GM19395 (cell line): ENCODE data around the gene LRRC4C.
"Not testable (repeated sequence)": the region's sequence is repeated elsewhere in the genome, so short reads cannot be mapped to it uniquely, and the experiment has no call there.

ENCODE experiments used
- ATAC-seq: cut with Tn5 transposase; IDR thresholded peaks from one replicate; pipeline ENCODE4 v1.9.1; 2021; ENCODE audit warnings: mild to moderate bottlenecking, moderate library complexity; ENCODE audit not compliant: unreplicated experiment

LRRC4C gene

DNA sequence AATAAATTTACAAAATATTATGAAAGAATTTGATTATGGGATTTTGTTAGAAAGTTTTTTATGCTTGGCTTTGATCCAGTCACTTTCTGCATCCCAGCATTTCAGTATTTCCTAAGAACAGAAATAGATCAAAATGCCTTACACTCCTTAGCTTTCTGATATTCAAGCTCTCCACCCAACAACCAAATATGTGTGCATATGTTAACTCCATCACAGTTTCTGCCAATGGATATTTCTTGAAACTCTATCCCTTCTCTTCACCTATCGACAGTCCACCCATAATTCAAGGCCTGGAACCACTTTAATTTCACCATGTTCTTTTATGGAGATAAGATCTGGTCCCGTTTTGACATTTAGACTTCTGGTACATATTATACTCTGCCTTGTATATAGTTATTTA is 565.0 kb downstream of the LRRC4C start:
- no peak for ATAC-seq

DNA sequence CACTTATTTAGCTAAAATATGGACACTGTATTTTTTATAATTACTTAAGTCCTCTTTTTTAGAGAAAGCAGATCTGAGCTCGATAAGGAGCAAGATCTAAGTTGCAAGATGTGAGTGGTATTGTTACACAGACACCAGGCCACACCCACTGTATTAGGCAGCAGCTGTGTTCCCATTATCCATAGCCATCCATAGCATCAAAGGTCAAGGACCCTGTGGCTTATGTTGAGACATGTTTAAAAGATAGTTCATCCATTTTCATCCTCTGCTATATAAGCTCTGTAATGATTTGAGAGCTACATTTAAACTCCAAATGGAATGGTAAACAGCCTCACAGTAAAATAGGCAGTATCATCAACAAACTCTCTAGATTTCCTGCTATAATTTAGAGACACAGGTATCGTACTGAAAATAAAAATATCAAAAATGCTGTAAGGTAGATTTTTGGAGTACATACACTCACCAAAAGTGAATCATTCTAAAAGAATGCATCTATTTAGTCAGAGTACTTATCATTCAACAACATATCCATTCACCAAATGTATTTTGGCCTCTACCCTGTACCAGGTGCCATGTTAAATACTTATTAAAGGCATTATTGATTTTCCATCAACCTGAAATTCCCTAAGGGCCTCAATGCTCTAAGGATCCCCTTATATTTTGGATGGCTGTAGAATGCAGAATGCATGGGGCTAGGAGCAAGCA is 574.0 kb downstream of the LRRC4C start:
- no peak for ATAC-seq

DNA sequence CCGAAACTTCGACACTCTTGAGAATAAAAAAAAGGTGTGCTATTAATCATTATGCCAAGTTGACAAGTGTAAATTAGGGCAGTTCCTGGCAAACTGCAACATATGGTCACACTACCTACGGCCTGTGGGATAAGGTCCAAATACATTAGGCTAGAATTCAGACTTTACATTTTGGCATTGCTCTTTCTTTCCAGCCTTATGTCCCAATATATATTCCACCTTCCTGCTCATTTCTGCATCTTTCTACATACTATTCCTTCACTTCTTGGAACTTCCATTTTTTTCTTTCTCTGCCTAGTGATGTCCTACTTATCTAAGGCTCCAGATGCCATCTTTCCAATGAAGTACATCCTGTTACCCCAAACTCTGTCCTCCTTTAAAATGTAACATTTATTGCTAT is 577.2 kb downstream of the LRRC4C start:
- no peak for ATAC-seq

DNA sequence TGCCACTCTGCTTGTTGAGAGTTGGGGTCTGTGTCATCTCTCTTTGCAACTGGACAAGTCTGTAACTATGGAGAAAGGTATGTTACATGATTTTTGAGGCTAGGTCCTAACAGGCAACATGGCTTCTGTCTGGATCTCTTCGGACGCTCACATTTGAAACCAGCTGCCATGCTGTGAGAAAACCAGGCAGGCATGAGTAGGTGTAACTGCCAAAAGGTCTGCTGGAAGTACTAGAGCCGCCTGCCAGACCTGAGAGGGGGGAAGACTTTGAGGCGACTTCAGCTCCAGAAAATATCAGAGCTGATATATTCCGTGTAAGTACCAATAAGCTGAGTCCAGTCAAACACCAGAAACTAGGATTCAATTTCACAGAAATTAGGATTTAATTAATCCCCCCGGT is 579.5 kb downstream of the LRRC4C start:
- ATAC-seq: no peak

DNA sequence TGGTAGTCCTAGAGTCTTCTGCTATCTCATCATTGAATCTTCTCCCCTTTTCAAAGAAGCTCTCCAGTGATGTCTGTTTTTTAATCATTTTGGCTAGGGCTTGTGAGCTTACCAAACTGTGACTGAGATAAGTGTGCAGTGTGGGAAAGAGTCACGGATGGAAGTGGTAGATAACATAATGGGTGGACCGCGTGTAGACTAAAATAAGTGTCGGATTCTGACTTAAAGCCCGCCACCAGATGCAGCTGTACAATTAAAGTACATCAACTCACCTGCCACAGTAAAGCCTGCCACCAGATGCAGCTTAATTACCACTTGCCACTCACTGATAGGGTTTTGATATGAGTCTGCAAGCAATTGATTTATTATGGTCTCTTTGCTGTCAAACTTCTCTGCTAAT is 581.5 kb downstream of the LRRC4C start:
- ATAC-seq: no peak

DNA sequence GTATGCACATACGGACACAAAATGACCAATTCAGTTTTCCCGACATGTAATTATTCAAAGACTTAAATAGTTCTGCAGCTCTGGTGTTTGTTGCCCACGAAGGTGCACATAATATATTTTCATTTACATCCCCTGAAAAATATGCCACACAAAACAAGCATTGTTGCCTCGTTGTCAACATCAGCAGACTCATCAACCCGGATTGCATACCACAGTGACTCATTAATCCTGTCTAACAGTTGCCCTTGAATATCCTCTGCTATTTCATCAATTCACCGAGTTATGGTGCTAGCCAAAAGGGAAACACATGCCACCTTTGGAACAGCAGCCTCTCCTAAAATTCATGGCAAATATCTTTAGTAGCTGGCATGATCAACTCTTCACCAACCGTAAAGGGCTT is 582.2 kb downstream of the LRRC4C start:
- no peak for ATAC-seq

DNA sequence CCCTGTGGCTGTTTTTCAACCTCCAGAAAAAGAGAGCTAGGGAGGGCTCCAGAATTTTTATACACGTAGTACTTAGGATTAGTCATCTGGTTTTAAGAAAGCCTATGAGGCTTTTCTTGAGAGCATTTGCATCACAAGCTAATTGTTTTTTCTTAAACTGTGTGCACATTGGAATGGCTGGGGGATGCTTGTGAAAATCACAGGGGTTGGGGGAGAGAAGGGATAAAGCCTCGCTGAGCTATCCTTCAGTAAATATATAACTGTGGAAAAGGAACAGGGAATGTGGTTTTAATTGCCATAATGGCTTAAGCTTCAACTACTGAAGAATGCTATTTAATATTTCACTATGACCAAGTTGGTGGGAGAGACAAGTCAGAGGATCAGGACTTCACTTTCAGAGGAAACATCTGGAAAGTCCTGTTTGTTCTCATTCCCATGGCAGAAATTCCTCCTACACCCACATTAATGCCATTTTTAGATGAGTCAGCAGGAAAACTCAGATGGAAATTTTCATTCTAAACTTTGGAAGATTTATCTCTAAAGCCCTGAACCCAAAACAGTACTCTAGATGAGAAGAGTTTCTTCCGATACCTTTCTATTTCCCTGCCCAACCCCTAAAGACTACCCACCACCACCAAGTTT is 591.3 kb downstream of the LRRC4C start:
- no peak for ATAC-seq

DNA sequence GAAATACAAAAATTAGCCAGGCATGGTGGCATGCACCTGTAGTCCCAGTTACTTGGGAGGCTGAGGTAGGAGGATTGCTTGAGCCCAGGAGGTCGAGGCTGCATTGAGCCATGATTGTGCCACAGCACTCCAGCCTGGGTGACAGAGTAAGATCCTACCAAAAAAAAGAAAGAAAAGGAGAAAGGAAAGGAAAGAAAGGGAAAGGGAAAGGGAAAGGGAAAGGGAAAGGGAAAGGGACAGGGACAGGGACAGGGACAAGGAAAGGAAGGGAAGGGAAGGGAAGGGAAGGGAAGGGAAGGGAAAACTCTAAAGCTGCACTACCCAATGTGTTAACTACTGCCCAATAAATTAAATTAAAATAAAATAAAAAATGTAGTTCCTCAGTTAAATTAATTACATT is 601.7 kb downstream of the LRRC4C start:
- ATAC-seq: not testable (repeated sequence)

DNA sequence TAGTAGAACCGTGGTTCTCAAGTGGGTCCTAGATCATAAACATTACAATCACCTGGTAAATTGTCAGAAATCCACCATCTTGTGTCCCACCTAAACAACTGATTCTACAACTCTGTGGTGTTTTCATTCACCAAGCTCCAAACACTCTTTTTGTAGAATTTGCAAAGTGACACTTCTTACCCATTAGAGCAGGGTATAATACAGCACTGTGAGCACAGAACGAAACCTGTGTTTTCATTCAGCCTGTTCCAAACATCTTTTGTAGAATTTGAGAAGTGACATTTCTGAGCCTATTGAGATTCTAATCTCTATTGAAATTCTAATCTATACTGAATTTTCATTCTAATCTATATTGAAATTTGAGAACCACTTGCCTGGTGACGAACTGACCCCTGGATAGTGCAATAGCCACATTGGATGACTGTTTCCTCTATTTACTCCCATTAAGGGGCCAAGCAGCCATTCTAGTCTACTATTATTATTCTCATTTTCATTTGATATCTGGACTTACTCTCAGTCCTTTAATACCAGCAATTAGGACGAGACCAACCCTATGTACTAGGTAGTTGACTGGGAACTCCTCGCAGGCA is 616.6 kb downstream of the LRRC4C start:
- no peak for ATAC-seq

DNA sequence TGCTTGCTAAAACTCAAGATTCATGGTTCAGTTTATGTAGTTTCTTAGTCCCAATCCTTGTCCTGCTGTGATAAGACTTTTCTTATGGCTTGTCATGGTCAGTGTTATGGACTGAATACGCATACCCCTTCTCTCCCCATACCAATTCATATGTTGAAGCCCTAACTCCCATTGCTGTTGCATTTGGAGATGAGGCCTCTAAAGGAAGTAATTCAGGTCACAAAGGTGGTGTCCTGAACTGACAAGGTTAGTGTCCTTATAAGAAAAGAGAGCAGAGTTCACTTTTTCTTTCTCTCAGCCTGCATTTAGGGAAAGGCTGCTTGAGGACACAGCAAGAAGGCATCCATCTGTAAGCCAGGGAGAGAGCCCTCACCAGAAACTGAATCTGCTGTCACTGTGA is 618.2 kb downstream of the LRRC4C start:
- ATAC-seq: no peak

DNA sequence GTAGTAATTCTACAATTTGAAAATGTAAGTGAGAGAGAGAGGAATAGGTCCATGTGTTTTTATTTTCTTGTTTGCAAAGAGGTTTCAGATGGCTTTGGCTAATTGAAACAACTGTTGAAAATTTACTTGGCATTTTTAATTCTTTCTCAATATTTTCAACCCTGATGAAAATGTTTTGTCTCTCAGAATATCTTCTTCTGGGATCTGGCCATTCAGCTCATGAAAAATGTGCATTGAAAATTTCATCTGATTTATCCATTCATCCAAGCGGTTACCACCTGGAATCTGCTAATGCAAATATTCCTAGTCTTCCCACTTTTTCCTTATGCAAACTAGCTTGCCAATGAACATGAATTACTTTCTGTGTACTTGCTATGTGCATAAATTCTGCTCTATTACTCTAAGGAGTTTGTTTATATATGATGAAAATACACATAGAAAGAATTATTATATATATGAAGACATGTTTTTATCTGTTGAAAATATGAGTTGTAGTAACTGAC is 621.2 kb downstream of the LRRC4C start:
- no peak for ATAC-seq

DNA sequence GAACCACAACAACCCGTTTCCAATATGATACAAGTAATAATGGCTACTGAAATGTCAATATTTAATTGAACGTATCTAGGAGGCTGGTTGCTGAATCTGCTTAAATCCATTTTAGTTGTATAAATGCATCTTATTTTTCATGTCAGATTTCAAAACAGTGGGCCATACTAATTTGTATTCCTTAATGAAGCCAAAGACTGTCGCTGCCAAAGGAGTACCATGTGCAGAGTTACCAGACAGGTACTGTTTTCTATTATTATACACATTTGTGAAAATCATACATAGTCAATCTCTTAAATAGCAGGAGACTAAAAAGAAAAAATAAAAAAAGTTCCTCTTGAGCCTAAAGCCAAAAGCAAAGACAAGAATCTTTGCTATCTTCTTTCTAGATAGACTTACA is 632.3 kb downstream of the LRRC4C start:
- ATAC-seq: no peak

DNA sequence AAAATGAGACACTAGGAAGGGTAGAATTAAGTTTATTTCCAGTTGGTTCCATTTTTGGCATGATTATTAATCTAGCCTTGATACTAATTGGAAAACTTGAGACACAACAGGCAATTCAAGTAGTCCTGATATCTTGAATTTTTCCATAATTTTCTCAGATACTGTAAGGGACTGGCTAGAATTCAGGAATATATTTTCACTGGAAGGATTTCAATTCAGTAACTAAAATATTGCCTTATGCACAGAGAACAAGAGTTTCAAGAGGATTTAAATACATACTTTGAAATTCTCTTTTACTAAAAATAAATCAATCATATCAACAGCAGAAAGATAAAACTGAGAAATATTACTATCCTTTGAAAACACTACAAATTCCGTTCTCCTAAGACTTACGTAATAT is 632.9 kb downstream of the LRRC4C start:
- no peak for ATAC-seq

DNA sequence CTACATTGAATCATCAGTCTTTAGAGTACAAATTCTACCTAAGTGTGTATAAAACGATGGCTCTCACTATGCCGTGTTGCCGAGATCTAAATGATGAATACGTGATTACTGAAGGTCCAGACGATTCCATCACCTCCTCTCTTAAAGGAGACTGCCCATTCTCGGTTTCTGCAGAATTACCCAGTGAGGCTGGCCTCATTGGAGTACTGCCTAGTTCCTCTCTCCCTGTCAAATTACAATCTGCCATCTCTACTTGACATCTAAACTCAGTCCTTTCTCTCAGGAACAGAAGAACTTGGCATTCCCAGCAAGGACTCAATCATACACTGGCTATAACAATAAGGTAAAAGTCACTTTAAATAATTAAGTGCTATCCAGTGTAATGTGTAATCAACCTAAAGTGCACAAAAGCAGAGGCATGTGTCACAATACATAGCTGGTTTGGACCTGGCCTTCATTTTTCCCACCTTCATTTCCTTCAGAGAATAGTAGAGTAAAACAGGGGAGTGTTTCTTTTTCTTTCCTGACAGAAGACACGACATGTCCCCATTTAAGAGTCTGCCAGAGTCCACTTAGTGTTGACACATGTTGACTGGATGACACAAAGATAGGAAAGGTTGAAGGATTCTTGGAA is 634.1 kb downstream of the LRRC4C start:
- ATAC-seq: no peak

DNA sequence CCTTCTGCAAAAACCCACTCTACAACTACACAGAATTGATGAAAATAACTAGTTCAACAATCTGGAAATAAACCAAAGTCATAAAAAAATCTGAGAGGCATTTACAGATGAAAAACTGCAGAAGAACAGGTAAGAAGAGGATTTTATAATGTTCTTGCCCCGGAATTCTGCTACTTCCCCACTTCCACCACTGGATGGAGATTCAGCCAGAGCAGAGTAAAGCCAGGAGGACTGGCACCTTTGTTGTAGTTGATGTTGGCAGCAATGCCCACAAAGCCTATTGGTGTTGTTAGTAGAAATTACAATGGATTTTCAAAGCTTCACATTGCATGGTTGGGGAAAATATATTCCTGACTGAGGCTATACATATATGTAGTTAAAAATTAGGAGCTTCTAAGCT is 640.2 kb downstream of the LRRC4C start:
- no peak for ATAC-seq

DNA sequence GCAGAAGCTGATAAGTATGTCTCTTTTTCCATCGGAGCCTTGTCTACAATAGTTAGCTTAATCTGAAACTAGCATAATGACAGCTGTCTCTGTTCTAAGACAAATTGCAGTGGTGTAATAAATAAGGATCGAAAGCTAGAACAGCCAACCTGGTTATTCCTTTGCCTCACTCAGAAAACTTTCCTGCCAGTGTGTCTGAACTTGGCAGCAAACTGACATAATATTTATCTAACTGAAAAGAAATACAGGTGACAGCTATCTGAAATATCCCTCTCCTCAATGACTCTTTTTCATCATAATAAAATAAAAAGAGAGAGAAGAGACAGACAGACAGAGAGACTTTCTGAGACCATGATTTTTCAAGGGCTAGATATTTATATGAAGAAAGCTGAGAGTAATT is 642.5 kb downstream of the LRRC4C start:
- no peak for ATAC-seq

DNA sequence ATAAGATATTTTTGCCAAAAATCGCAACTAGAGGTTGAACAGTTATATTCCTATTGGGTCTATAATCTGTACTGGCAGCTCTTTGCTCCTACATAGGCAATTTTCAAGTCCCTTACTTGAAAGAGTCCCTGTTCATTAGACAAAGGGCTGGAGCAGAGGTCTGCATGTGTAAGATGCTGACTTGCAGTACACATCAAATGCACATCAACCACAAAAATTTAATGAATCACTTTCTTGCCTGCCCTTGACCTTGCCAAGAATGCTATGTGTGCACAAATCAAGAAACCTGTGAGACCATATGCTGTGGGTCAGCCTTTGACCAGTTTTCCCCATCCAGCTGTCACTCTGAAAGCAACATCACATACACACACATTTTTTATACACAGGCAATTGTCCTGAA is 661.5 kb downstream of the LRRC4C start:
- no peak for ATAC-seq

DNA sequence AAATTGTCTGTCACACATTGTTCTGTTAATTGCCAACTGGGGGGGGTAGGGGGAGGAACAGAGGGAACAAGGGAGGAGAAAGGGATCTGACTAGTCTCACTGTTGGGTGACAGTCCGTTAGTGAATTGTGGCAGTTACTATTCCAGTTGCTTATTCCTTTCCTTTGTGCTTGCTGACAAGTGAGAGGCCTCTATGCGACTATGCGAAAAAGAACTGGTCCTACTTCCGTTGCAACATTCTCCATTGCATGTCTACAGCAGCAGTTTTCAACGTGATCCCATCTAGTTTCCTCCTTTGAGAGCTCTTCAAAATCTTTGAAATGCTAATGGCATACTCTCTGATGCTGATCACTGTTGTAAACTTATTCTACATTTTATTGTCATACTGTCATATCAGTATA is 672.2 kb downstream of the LRRC4C start:
- ATAC-seq: no peak

DNA sequence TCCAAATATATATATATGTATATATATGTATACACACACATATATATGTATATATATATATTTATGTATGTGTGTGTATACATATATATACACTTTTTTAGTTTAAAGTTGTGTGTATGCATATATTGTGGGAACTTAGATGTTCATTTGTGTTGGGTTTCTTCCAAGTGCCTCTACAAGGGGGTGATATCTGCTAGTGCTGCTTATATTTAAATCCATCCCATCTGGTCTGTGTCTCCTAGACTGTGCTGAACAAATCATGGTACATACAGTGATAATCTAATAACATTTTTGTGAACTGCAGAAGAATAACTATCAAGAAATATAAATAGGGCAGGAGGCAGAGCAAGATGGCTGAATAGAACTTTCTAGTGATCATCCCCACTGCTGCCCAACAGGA is 696.4 kb downstream of the LRRC4C start:
- no peak for ATAC-seq

DNA sequence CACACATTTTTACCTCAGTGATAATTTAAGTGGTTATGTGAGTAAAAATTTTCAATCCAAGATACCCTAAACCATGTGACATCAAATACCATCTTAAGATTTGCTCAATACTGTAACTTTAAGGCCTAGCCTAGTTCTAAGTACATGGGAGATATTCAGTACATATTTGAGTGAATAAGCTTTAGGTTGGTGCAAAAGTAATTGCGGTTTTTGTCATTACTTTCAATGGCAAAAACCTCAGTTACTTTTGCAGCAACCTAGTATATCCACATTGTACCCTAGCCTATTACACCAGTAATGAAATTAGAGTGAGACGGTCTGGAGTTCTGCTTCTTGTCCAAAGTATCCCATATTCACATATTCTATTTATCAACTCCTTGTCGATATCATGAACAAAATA is 700.1 kb downstream of the LRRC4C start:
- no peak for ATAC-seq

DNA sequence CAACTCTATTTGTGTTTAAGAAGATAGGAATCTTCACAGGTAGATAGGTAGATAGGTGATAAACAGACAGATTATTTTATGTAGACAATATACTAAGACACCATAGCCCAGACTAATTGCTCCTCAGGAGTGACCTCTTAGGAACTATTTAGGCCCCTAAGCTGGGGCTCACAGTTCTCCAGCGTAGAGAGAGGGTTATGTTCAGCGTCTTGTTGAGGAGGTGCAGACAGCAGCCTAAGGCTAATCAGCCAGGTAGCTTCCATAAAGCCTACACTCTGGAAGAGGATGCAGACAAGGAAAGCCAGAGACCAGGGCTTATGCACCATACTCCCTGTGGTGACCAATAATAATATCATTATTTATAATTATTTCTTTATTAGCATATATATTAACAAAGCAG is 705.2 kb downstream of the LRRC4C start:
- ATAC-seq: no peak

DNA sequence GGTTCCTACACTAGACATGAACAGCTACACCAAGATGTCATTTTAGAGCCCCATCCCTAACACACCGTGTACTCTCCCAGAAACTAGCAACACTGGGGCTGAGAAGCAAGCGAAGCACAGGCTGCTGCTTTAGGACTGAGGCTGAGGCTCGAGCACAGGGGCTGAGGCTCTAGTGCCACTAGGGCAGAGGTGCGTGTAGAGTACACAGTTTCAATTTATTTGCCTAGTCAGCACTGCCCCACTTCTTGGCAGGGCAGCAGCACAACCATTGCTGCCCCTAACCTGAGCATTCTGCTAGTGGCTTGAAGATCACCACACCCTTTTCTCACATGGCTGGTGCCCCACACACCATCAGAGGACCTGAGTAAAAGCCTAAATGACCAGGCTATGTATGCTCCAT is 713.2 kb downstream of the LRRC4C start:
- no peak for ATAC-seq
